GM21528 (cell line): ENCODE data around the gene GSE1.

ENCODE experiments used
- ATAC-seq: cut with Tn5 transposase; IDR thresholded peaks from one replicate; pipeline ENCODE4 v1.9.1; 2021; ENCODE audit warnings: mild to moderate bottlenecking, moderate library complexity; ENCODE audit not compliant: unreplicated experiment, low FRiP score

The GSE1 gene

GRCh38 chr16:85690469-85691064, 77.4 kb downstream of the GSE1 start:
- ATAC-seq: no peak

- no peak for ATAC-seq
Observed at GRCh38 chr16:85695196-85696128, 82.3 kb downstream of the GSE1 start.

- no peak for ATAC-seq
Observed at GRCh38 chr16:85696781-85697180, 83.7 kb downstream of the GSE1 start.

GRCh38 chr16:85697431-85697830, 84.3 kb downstream of the GSE1 start:
- no peak for ATAC-seq

- ATAC-seq: no peak
Observed at GRCh38 chr16:85698459-85698891, 85.4 kb downstream of the GSE1 start.

GRCh38 chr16:85698935-85699558, 85.9 kb downstream of the GSE1 start:
- ATAC-seq: no peak

- no peak for ATAC-seq
Observed at GRCh38 chr16:85699628-85700027, 86.5 kb downstream of the GSE1 start.

- ATAC-seq: no peak
Observed at GRCh38 chr16:85704011-85704410, 90.9 kb downstream of the GSE1 start.

- no peak for ATAC-seq
Observed at GRCh38 chr16:85704900-85705846, 92.1 kb downstream of the GSE1 start.

- ATAC-seq: no peak
Observed at GRCh38 chr16:85706449-85707034, 93.4 kb downstream of the GSE1 start.

- ATAC-seq: no peak
Observed at GRCh38 chr16:85707528-85708095, 94.5 kb downstream of the GSE1 start.

GRCh38 chr16:85708338-85708737, 95.2 kb downstream of the GSE1 start:
- no peak for ATAC-seq

GRCh38 chr16:85709766-85710585, 96.9 kb downstream of the GSE1 start:
- no peak for ATAC-seq

GRCh38 chr16:85710732-85711131, 97.6 kb downstream of the GSE1 start:
- no peak for ATAC-seq

- no peak for ATAC-seq
Observed at GRCh38 chr16:85711982-85712587, 99.0 kb downstream of the GSE1 start.

- ATAC-seq: no peak
Observed at GRCh38 chr16:85712801-85713200, 99.7 kb downstream of the GSE1 start.

GRCh38 chr16:85715169-85716021, 102.3 kb downstream of the GSE1 start:
- ATAC-seq: no peak
